ENCODE results near the gene MAML2.

The MAML2 gene

GRCh38 chr11:96316869-96317268, 26.1 kb downstream of the MAML2 start:
- no peak for DNase-seq

DNA sequence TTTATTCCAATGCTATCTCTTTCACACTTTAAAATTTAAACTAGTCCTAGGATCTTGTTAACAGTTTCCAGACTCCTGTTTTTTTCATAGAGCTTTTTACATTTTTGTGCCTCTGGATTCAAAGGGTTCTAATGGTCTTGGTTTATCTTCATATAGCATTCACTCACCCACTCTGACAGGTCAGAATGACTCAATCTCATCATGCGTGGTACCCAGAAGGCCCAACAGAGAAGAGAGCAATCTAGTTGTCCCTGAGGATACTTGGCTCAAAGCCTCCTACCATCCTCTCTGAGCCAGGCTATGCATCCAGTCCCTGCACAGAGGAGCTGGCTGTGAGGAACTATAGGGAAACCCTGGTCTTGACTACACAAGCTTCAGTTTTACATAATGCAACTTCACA, 27.5 kb downstream of the MAML2 start:
- DNase-seq, result no peak

- no peak for DNase-seq
Observed at GRCh38 chr11:96314326-96315020, 28.5 kb downstream of the MAML2 start.

DNA sequence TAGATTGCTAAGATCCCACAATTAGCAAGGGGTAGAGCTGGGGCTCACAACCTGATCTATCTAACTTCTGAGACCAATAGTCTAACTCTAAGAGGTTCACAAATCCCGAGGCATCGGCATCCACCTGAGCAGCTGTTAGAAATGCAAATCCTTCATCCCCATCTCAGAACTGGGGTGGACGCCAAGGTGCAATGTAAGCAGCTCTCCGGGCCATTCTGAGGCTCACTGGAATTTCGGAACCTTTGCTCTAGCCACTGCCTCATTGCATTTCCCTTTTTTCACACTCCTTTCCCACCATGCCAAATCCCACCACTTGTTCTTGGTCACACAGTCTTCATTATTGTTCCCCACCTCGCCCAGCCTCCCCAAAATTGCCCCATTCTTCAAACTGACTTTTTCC, 29.8 kb downstream of the MAML2 start:
- no peak for DNase-seq

GRCh38 chr11:96311120-96311568, 31.9 kb downstream of the MAML2 start:
- no peak for DNase-seq

- no peak for DNase-seq
Observed at GRCh38 chr11:96310236-96310635, 32.8 kb downstream of the MAML2 start.

DNA sequence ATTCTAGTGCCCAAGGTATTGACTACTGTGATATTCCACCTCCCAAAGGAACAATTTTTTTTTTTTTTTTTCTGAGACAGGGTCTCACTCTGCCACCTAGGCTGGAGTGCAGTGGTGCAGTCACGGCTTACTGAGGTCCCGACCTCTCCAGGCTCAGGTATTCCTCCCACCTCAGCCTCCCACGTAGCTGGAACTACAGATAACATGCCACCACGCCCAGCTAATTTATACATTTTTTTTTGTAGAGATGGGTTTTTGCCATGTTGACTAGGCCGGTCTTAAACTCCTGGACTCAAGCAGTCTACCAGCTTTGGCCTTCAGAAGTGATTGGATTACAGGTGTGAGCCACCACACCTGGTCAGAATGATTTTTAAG, 33.4 kb downstream of the MAML2 start:
- no peak for DNase-seq

GRCh38 chr11:96309016-96309642, 33.9 kb downstream of the MAML2 start:
- DNase-seq, result no peak

GRCh38 chr11:96307776-96308140, 35.2 kb downstream of the MAML2 start:
- DNase-seq, result no peak

DNA sequence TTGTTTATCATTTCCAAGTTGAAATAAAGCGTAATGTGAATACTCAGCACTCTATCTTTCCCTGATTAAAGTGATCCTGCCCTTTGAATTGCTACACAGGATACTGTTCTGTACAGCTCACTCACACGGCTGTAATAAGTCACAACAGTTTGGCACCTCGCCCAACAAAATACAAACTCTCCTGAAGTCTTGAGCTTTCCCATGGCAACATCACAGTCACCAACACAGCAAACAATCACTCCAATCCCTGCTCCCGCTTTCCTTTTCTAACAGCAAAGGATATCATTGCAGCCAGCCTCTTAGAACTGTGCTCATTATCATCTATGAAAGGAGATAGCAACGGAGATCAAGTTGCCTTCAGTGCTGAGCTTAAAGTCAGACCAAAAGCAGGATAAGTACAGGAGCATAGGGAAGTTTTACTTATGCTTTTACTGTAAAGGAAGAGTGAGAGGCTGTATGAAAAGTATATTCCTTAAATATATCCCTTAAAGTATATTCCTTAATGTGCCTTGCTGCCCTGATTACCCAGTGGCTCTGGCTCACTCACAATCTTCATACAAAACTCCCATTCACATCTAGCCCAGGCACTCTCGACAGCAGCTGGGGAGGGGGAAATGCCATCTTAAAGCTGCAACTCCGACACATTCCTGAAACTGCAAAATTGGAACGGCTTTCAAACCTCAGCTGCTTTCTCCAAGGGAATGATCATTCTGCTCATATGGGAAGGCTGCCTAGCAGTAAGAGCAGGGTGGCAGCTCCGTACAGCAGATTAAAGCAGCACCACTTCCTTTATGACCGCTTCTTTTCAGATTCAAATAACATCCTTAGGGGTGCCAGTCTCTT, 35.8 kb downstream of the MAML2 start:
- DNase-seq, result no peak

DNA sequence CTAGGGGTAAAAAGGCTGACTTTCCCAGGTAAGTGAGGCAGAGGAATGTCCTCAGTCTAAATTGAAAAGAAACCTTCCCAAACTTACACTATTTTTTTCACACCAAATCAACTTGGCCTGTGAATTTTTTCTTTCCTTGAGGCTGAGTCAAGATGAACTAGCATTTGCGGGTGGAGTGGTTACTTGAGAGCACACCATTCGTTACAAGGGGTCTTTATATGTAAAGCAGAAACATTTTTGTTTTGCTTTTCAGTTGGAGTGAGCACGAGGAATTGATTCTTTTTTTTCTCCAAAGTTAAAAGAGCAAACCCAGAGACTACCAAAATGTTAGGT, 36.4 kb downstream of the MAML2 start:
- no peak for DNase-seq

DNA sequence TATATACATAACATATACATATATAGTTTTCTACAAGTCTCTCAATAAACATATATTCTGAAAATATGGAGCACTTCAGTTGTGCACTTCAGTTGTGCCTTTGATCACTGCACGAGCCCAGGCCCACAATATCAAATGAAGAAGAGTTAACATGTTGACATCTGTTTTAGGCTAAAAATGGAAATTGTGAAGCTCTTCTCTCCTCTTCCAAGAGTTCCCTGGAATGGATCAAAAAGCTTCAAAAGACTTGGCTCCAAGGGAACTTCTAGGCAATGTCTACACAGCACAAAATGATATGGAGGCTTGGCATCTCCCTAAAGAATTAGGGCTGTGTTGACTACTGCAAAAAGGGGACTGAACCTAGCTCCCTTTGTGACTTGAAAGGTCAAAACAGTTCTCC, 36.9 kb downstream of the MAML2 start:
- DNase-seq, result no peak

GRCh38 chr11:96303980-96304379, 39.0 kb downstream of the MAML2 start:
- DNase-seq, result no peak

GRCh38 chr11:96303064-96303463, 39.9 kb downstream of the MAML2 start:
- DNase-seq, result no peak

GRCh38 chr11:96301818-96302217, 41.2 kb downstream of the MAML2 start:
- DNase-seq, result no peak

GRCh38 chr11:96299155-96299888, 43.7 kb downstream of the MAML2 start:
- DNase-seq, result no peak

- no peak for DNase-seq
Observed at GRCh38 chr11:96295369-96295768, 47.6 kb downstream of the MAML2 start.

GRCh38 chr11:96294289-96294688, 48.7 kb downstream of the MAML2 start:
- no peak for DNase-seq

DNA sequence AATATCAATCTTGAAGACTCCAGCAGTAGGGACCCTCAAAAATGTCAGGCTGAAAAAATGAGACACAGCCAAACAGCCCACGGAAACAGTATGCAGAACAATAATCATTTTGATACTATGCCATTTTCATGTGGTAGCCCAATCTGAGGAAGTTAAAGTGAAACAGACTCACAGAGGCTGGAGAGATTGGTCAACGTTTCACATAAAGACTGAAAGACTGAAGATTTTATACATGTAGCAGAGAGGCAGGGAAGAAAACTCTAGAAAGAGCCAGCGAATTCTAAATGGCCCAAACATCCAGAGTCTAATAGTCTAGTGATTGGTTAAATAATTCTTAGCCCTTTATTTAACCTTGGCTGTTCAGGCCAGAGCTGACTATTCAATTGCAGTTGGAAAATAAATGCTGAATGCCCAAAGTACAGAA, 49.4 kb downstream of the MAML2 start:
- no peak for DNase-seq

GRCh38 chr11:96293109-96293508, 49.9 kb downstream of the MAML2 start:
- DNase-seq, result no peak

DNA sequence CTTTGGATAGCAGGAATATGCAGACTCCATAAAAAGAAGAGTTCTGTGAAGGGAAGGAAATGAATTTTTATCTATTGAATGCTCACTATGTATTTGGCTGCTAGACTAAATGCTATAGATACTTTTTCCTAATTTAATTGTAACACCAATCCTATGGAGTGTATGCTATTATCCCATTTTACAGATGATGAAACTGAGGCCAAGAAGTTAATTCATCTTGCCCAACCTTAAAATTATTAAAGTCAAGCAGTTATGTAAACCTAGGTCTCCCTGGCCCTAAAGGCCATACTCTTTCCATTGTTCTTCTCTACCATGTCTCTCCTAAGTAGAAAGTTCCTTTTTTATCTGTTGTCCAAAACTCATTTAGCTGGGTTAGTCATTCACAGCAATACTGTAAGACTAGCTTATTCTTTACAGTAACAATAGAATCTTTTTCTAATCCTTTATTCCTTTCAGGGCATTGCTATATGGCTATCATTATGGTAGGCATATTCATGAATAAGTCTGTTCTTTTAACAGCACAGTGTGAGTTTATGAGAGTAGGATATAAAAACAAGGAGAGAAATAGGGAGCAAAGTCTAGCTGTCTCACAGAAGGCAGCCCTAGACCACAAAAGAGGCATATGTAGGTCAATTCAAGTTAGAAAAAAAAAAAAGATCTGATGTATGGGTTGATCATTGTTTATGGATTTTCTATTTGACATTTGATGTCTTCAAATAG, 50.5 kb downstream of the MAML2 start:
- DNase-seq, result no peak

DNA sequence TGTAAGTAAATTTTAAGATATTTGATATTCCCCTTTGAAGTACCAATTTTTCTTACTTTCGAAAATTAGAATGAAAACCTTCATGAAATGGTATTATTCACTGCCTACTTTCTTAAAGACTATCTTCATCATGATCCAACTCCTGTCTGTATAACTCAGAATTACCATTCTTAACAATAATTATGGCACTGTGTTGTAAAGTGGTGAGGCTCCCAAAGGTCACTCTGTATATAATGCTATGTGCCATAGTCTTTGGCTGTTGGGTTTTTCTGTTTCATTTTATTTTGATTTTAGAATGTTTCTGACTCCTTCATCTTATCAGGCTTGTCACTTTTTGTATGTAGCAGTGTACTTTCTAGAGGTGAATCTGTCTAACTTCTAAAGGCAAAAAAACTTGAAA, 52.4 kb downstream of the MAML2 start:
- no peak for DNase-seq

- no peak for DNase-seq
Observed at GRCh38 chr11:96290031-96290430, 53.0 kb downstream of the MAML2 start.
